GM12878 (cell line): ENCODE results near the gene LCAT. TPM values are rescaled to one million over a fixed set of nuclear protein-coding genes. Genes with fewer than 3 reads are reported as not detected.

Experiments used
- ATAC-seq: fragments of 200-7000 bp; cut with Tn5 transposase; 3 replicates; pipeline ENCODE4 v1.9.1; 2020; ENCODE audit warnings: mild to moderate bottlenecking, moderate library complexity
- BruUV-seq: library from RNA; stranded (reverse); fragments of 400-500 nt; replicated peaks from 2 replicates; lab custom pipeline; 2021; lab: Mats Ljungman, UMichigan
- CTCF ChIA-PET: fragments of 300-600 bp; sonication (Branson Sonifier 250); formaldehyde crosslinking; extraction: SDS; loops from one replicate; lab custom pipeline; 2021; ENCODE audit warnings: inconsistent platforms; lab: Yijun Ruan, JAX
- POLR2A ChIA-PET: fragments of 350-600 bp; formaldehyde crosslinking; extraction: SDS; loops from one replicate; lab custom pipeline; 2021; ENCODE audit warnings: inconsistent platforms; lab: Charles Lee
- RAD21 ChIA-PET: fragments of 300-600 bp; sonication (Branson Sonifier 250); formaldehyde crosslinking; loops from one replicate; lab custom pipeline; 2023; ENCODE audit warnings: antibody characterized with exemption; ENCODE audit not compliant: unreplicated experiment; lab: Charles Lee
- SMC1A ChIA-PET: fragments of 300-600 bp; sonication (Branson Sonifier 250); formaldehyde crosslinking; loops from one replicate; lab custom pipeline; 2023; ENCODE audit not compliant: unreplicated experiment, uncharacterized antibody; lab: Charles Lee
- DNase-seq: peaks from one replicate; pipeline ENCODE4 v3.0.0-alpha.2; 2011; ENCODE audit warnings: low read depth, low spot score
- FAIRE-seq: peaks from 3 replicates; lab custom pipeline; 2011; peaks lifted over from hg19 to GRCh38; lab: Jason Lieb, UNC
- H2AFZ ChIP-seq: 2 replicates; pipeline ENCODE4 v1.6.0; 2011; ENCODE audit warnings: low read depth, low read length, control low read depth; ENCODE audit not compliant: control insufficient read depth
- H3K27ac ChIP-seq: 2 replicates; pipeline ENCODE4 v1.5.1; 2011; ENCODE audit warnings: control low read depth; ENCODE audit not compliant: control insufficient read depth, insufficient read depth
- H3K27me3 ChIP-seq, 2 experiments: replicated peaks in 1 of 2; 2 replicates each; pipeline versions ENCODE4 v1.6.0 to v1.6.1; 2011; ENCODE audit warnings: low read length in 1 of 2; ENCODE audit not compliant: control insufficient read depth in 2 of 2, insufficient read depth in 2 of 2
- H3K36me3 ChIP-seq, 2 experiments: 2 replicates each; pipeline ENCODE4 v1.5.1; 2011; ENCODE audit warnings: low read length in 1 of 2; ENCODE audit not compliant: control insufficient read depth in 2 of 2, insufficient read depth in 2 of 2
- H3K4me1 ChIP-seq: 2 replicates; pipeline ENCODE4 v1.6.1; 2011; ENCODE audit warnings: mild to moderate bottlenecking, low read length, moderate library complexity, mixed read lengths; ENCODE audit not compliant: control insufficient read depth, insufficient read depth
- H3K4me2 ChIP-seq: 2 replicates; pipeline ENCODE4 v1.6.0; 2011; ENCODE audit warnings: control low read depth; ENCODE audit not compliant: control insufficient read depth, insufficient read depth
- H3K4me3 ChIP-seq: fragments of 200-600 bp; sonication (generic); 2 replicates; pipeline ENCODE4 v1.5.1; 2016
- H3K79me2 ChIP-seq: 2 replicates; pipeline ENCODE4 v1.6.0; 2011; ENCODE audit warnings: low read length; ENCODE audit not compliant: control insufficient read depth, insufficient read depth
- H3K9ac ChIP-seq: 2 replicates; pipeline ENCODE4 v1.8.0; 2011; ENCODE audit warnings: low read length, control low read depth, mixed read lengths; ENCODE audit not compliant: control insufficient read depth, insufficient read depth
- H3K9me3 ChIP-seq: replicated peaks from 3 replicates; pipeline ENCODE4 v1.5.1; 2011; ENCODE audit warnings: mild to moderate bottlenecking, low read length; ENCODE audit not compliant: control insufficient read depth, insufficient read depth
- H4K20me1 ChIP-seq: 2 replicates; pipeline ENCODE4 v1.6.0; 2011; ENCODE audit not compliant: control insufficient read depth, insufficient read depth
- ATF7 ChIP-seq: fragments of 450-650 bp; IDR thresholded peaks from 2 replicates; pipeline ENCODE4 v1.6.1; 2016; ENCODE audit warnings: low read depth, mild to moderate bottlenecking
- EP300 ChIP-seq, 2 experiments: fragments of 150-350 bp in 1 of 2; IDR thresholded peaks; 2 replicates each; pipeline ENCODE4 v1.6.1; 2011 to 2012; ENCODE audit warnings: low read depth in 2 of 2, low read length in 2 of 2, borderline replicate concordance in 1 of 2, improper control_type of control experiment in 1 of 2, inconsistent platforms in 1 of 2; ENCODE audit not compliant: control insufficient read depth in 1 of 2
- SMAD1 ChIP-seq: fragments of 450-650 bp; IDR thresholded peaks from 2 replicates; pipeline ENCODE4 v1.6.1; 2018; ENCODE audit warnings: mild to moderate bottlenecking, low read depth; ENCODE audit not compliant: partially characterized antibody
- SMAD5 ChIP-seq: IDR thresholded peaks from 2 replicates; pipeline ENCODE4 v1.6.1; 2016; ENCODE audit warnings: antibody characterized with exemption, low read depth
- SMARCA5 ChIP-seq: fragments of 450-650 bp; IDR thresholded peaks from 2 replicates; pipeline ENCODE4 v1.6.1; 2017; ENCODE audit warnings: mild to moderate bottlenecking
- TARDBP ChIP-seq: IDR thresholded peaks from 2 replicates; pipeline ENCODE4 v1.6.1; 2016; ENCODE audit warnings: borderline replicate concordance
- TBL1XR1 ChIP-seq: IDR thresholded peaks from 2 replicates; pipeline ENCODE4 v1.6.1; 2012; ENCODE audit warnings: low read depth, low read length, improper control_type of control experiment
- ZNF384 ChIP-seq: IDR thresholded peaks from 2 replicates; pipeline ENCODE4 v1.6.1; 2012; ENCODE audit warnings: low read depth, mild to moderate bottlenecking, low read length, improper control_type of control experiment, borderline replicate concordance
- WGBS: methylation state at CpG from one replicate; pipeline ENCODE4 v1.1.6; 2016; ENCODE audit warnings: low lambda C conversion rate; ENCODE audit not compliant: insufficient replicate concordance, insufficient coverage; ENCODE audit errors: missing lambda C conversion rate; 5-methylcytosine and 5-hydroxymethylcytosine counted together
- in situ Hi-C: fragments of 300-500 bp; cut with MboI; formaldehyde crosslinking; loops from 9 replicates; pipeline ENCODE4 v1.14.3; 2018; ENCODE audit warnings: mixed read lengths
- intact Hi-C: fragments of 100-400 bp; cut with micrococcal nuclease; formaldehyde crosslinking; loops from one replicate; pipeline ENCODE4 v1.14.2; 2022; ENCODE audit not compliant: unreplicated experiment
- polyA plus RNA-seq, 11 experiments: library from polyadenylated mRNA; depleted of rRNA in 4 of 11; unstranded in 6 of 11; stranded (reverse) in 5 of 11; fragments of >200 nt; fragmentation: Nextera tagmentation in 4 of 11; fragmentation: Illumina TruSeq in 1 of 11; extraction: Ambion mirVana in 4 of 11; extraction: Trizol in 1 of 11; gene quantifications; 1 replicate in 1 of 11; 2 replicates in 10 of 11; pipeline versions ENCODE4 v1.2.1 to v1.2.3, GENCODE V29; 2011 to 2016; ENCODE audit warnings: inconsistent platforms in 2 of 11, missing spikeins in 2 of 11, low read depth in 1 of 11
- total RNA-seq, 4 experiments: library from RNA; depleted of rRNA in 3 of 4; stranded (reverse); fragments of >200 nt in 3 of 4; fragmentation: Illumina TruSeq in 1 of 4; extraction: Trizol in 1 of 4; gene quantifications; 2 replicates each; pipeline versions ENCODE4 v1.2.1 to v1.2.3, GENCODE V29; 2013 to 2021
- TF ChIP-seq, protein P1 (sequence below): IDR thresholded peaks from 2 replicates; pipeline ENCODE4 v1.6.1; 2011; ENCODE audit warnings: low read depth, mild to moderate bottlenecking, low read length, moderate library complexity, borderline replicate concordance; ENCODE audit errors: extremely low read depth

The LCAT gene
- total and polyA plus RNA-seq, 10 of the 15 experiments (the other 5 are each of a cell fraction or from before 2014, with no cell fraction given), result 0.61 to 11.7 (median 3.3) TPM

DNA sequence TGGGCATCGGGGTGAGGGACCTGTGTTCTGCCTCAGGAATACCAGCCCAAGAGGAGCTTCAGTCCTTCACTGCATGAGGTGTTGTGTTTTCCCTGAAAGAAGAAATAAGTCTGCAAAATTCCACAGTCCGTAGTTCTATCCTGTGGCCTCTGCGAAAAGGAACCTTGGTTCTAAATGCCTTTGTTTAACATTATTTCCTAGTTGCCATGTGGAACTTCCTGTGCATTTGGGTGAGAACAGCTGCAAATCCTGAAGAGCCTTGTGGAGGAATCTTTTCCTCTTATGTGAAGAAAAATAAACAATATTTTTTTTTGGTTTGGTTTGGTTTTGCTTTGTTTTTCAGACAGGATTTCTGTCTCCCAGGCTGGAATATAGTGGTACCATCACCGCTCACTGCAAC is 41.1 kb downstream of the LCAT start:
- TF ChIP-seq, protein P1, sequence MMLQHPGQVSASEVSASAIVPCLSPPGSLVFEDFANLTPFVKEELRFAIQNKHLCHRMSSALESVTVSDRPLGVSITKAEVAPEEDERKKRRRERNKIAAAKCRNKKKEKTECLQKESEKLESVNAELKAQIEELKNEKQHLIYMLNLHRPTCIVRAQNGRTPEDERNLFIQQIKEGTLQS, result no peak
- TF ChIP-seq TBL1XR1, result no peak
- ATAC-seq, result no peak
- Histone ChIP-seq H3K79me2 (no peaks in the 10 kb centered on the region; the same call in 1 of the 2 replicates), H3K4me2 (no peak overlapping the region), H4K20me1 (no peaks in the 10 kb centered on the region; the same call in 1 of the 2 replicates), H3K36me3 (no peaks in the 10 kb centered on the region; a peak in 2 of 4 replicates), H2AFZ (no peak overlapping the region), H3K9ac (no peak overlapping the region), H3K27me3 (no peaks in the 10 kb centered on the region), H3K27ac (no peak overlapping the region), H3K9me3 (no peaks in the 10 kb centered on the region), H3K4me3 (no peak overlapping the region), H3K4me1 (no peaks in the 10 kb centered on the region)
- SMC1A ChIA-PET, result no interaction called here
- RAD21 ChIA-PET, result interaction anchor here (0.8 kb wide), 1 partner anchor 818 kb away, joined by 3 read pairs; no protein-coding TSS in a partner anchor
- intact Hi-C loops, result no loop called here
- FAIRE-seq, result no peak
- BruUV-seq, result no TSS peak
- POLR2A ChIA-PET, result no interaction called here
- CTCF ChIA-PET, result interaction anchor here (1.0 to 1.2 kb wide), 2 partner anchors 136 to 230 kb away, joined by 3 to 4 read pairs; no protein-coding TSS in a partner anchor
- no peak for DNase-seq
- 100% methylated on average over 4 of the region's 4 CpGs for WGBS
- in situ Hi-C loops, result no loop called here

GRCh38 chr16:67901734-67902133 is 42.2 kb downstream of the LCAT start:
- Histone ChIP-seq H3K27me3 (no peaks in the 10 kb centered on the region), H3K27ac (no peak overlapping the region), H3K36me3 (no peaks in the 10 kb centered on the region; a peak in 3 of 4 replicates), H3K4me1 (no peaks in the 10 kb centered on the region), H3K9me3 (no peaks in the 10 kb centered on the region), H2AFZ (no peak overlapping the region), H3K79me2 (peaks cover 5% of the 10 kb centered on the region), H4K20me1 (no peaks in the 10 kb centered on the region; the same call in 1 of the 2 replicates), H3K9ac (no peak overlapping the region), H3K4me2 (no peak overlapping the region), H3K4me3 (no peak overlapping the region)
- DNase-seq (no peak), ATAC-seq (no peak), FAIRE-seq (no peak)
- ChIA-PET RAD21 (no interaction called here), POLR2A (interaction anchor here (0.6 kb wide), 1 partner anchor 97 kb away, joined by 3 read pairs; no protein-coding TSS in a partner anchor), CTCF (no interaction called here), SMC1A (no interaction called here)
- in situ Hi-C loops, result no loop called here
- TF ChIP-seq SMAD1 (no peak), ZNF384 (no peak), TARDBP (no peak), EP300 (IDR thresholded peaks at IDR 0.05; ENCODE audit: borderline replicate concordance in 1 of 2, control insufficient read depth in 1 of 2, low read depth in 2 of 2, low read length in 2 of 2) (no peak), SMAD5 (no peak), SMARCA5 (no peak), ATF7 (no peak)
- no TSS peak for BruUV-seq
- WGBS, result 96% methylated on average over 5 of the region's 5 CpGs
- intact Hi-C loops, result no loop called here
